HG03442 (cell line): Measurements from ENCODE around the gene WDR7.
A peak's percentile ranks its signal among the peaks of the same experiment; 100 is the strongest.

Experiments
- ATAC-seq: cut with Tn5 transposase; IDR thresholded peaks from one replicate; pipeline ENCODE4 v1.9.1; 2021; ENCODE audit warnings: mild to moderate bottlenecking, moderate library complexity; ENCODE audit not compliant: unreplicated experiment

WDR7 gene

GRCh38 chr18:57063601-57064103 lies 412.5 kb downstream of the WDR7 start:
- ATAC-seq, result no peak

DNA sequence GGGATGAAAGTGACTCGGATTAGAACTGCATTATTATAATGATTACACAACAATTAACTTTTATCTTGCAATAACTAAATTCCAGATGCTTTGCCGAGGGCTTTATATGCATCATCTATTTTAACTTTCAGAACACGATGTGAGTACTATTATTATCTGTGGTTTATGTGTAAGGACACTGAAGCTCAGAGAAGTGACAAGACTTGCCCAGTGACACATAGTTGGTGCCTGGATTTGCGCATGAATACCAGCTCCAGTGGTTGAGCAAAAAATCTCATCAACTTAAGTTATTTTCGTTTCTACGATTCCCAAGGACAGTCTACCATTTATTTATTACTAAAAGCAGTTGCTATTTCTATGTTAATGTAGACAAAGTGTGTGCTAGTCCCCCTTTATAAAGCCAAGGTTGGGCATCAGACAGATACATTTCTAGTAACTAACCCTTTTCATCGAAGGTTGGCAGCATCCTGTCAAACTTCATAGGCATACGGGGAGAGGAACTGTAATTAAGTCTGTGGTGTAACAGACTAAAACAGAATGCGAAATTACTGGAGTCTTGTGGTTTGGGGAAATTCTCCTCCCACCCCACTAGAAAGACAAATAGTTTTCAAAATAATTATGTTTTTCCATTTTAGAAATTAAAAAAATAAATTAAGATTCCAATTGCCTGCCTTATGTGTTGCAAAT lies 422.5 kb downstream of the WDR7 start:
- no peak for ATAC-seq

GRCh38 chr18:57075716-57076400 lies 424.7 kb downstream of the WDR7 start:
- ATAC-seq, result no peak

GRCh38 chr18:57077005-57077765 lies 426.0 kb downstream of the WDR7 start:
- ATAC-seq, result no peak

DNA sequence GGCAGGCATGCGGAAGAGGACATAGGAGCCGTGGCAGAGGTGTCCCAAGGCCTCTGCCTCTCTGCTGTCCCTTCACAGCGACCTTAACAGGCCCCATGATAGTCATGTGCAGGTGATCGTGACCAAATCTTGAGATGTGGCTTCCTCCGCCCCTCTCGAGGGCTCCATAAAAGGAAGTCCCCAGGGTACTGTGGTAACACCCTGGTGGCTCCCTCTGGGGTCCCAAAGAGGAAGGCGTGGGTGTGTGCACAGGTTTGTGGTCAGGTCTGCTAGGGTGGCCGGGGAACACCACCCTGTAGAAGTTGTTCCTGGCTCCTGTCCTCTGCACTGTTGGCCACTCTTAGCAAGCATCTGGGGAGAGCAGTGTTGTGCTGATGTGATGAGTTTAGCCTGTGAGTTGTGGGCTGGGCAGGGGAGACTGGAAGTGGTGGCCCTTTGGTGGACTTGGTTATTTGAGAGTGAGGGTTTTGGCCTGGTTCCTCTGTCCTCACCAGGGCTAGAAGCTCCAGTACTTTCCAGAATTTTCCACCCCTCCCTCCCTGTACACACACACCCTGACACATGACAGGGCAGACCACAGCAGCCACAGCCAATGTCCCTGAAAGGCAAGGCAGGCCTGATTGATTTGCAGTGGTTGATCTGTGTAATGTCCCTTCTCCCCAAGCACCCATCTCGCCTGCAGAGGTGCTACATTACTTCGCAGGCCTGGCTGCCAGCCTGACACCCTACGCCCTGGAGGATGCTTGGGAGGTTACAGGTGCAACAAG lies 426.8 kb downstream of the WDR7 start:
- ATAC-seq, result peak; percentile 94

DNA sequence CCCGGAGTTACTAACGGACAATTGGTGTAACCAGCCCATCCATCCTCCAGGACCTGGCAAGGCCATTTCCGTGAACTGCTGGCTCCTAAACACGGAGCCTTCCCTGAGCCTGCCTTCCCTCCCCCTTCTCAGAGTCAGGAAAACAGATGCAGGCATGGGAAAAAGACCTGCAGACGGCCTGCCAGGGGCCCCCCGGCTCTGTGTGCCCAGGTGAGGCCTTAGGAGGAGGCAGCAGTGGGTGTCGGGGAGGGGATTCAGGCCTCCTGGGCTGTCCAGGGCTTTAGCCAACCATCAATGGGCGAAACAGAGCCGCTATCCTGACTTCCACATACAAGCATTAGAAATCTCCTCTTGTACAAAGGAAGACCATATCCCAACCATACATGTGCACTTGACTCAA lies 427.5 kb downstream of the WDR7 start:
- no peak for ATAC-seq

- no peak for ATAC-seq
These were observed 429.3 kb downstream of the WDR7 start for GRCh38 chr18:57080479-57080878.

DNA sequence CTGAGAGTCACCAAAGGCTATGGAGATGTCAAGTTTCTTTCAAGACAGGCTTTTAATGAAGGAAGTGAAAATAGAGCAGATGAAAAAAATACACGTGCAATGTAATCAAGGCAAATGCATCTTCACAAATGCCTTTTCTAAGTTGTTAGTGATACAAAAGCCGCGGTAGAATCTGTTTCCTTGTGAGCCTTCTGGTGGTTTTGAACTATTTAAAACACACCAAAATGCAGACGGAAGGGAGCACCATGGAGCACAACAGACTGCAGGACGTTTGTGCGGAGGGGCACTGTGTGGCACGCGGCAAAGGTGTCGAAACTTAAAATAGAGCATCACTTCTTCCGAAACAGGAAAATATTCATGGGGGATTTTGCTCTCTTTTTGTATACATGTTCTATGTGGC lies 430.7 kb downstream of the WDR7 start:
- ATAC-seq, result no peak

DNA sequence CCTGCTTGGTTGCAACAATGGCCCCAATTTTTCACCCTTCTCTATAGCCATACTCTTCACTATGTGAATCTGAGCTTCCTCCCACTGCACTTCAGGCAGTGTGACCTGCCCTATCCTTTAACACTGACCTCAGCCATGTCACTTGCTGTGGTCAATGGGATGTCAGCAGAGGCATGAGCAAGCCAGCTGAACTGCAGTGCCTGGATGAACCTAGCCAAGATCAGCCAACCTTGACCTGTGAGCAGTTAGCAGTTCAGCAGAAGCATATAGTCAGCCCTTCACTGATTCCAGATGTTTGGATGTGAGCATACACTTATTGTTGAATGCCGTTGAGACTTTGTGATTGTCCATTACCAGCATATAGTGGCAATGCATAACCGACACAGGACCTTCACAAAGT lies 432.3 kb downstream of the WDR7 start:
- no peak for ATAC-seq

- ATAC-seq, result peak; percentile 62
These were observed 433.4 kb downstream of the WDR7 start for GRCh38 chr18:57084331-57085271.

GRCh38 chr18:57085371-57085770 lies 434.2 kb downstream of the WDR7 start:
- ATAC-seq, result no peak

DNA sequence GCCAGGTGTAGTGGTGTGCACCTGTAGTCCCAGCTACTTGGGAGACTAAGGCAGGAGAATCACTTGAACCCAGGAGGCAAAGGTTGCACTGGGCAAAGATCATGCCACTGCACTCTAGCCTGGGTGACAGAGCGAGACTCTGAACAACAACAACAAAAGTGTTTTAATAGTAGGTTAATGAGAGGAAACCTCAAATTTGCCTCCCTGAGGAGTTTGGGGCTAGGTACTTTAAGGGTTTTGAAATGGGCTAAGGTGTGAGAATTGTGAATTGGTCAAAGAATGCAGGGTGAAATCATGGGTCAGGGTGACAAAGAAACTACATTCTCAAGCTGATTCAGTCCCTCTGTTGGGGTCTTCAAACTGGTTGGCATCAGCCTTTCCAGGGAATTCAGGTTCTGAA lies 435.0 kb downstream of the WDR7 start:
- ATAC-seq, result no peak
